ENCODE measurements around the gene CACNA1D. TPM values are rescaled to one million over a fixed set of nuclear protein-coding genes. Genes with fewer than 3 reads are reported as not detected.

Gene CACNA1D
- total and polyA plus RNA-seq, 9 of the 15 experiments (the other 6 are each of a cell fraction or from before 2014, with no cell fraction given): 0.29 TPM; not detected in 8

DNA sequence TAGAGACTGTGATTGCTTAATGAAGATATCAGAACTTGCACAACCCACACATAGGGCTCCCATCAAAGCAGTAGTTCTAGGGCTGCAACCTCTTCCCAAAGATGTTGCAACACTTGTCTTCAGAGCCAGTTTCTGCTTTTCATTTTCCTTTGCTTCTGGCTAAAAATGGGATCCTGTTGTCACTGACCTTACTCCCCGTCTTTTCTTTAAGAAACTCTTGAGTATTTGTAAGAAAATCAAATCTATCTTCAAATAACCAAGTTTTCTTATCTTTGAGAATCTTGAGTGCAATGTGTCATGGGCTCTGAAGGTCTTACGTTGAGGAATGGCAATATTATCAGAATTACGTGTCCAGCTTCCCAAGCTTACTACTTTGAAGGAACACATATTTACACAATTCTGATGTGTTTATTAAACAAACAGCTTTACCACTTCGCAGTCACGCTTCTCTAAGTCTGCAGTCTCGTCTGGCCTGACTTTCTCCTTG lies 24.1 kb downstream of the CACNA1D start:
- Histone ChIP-seq H3K79me2 (ENCODE audit: control insufficient read depth, insufficient read depth, low read length) (no peaks in the 10 kb centered on the region), H3K4me3 (no peak overlapping the region), H3K27me3 (ENCODE audit: control insufficient read depth in 2 of 2, insufficient read depth in 2 of 2, low read length in 2 of 2) (peaks cover 0 to 12% of the 10 kb centered on the region in 2 experiments; a peak in 3 of 5 replicates), H2AFZ (ENCODE audit: low read depth, low read length) (no peak overlapping the region), H3K27ac (ENCODE audit: extremely low read depth, low read depth, low read length) (no peak overlapping the region), H3K9ac (ENCODE audit: insufficient read depth in 1 of 2, low read depth in 2 of 2, low read length in 2 of 2) (no peak overlapping the region), H3K4me1 (replicated peaks in 1 of 2; ENCODE audit: control insufficient read depth in 2 of 2, insufficient read depth in 2 of 2, low read length in 2 of 2) (no peaks in the 10 kb centered on the region), H3K4me2 (ENCODE audit: insufficient read depth, low read length) (no peak overlapping the region), H3K9me1 (ENCODE audit: control insufficient read depth, insufficient read depth, low read length) (no peaks in the 10 kb centered on the region), H3K9me3 (replicated peaks; ENCODE audit: control insufficient read depth, insufficient read depth, low read depth, low read length) (no peaks in the 10 kb centered on the region), H4K20me1 (replicated peaks; ENCODE audit: control insufficient read depth, insufficient read depth, low read length) (no peaks in the 10 kb centered on the region), H3K36me3 (ENCODE audit: control insufficient read depth, insufficient read depth, low read length) (no peaks in the 10 kb centered on the region)
- ChIA-PET CTCF (ENCODE audit: low intra/inter-chr PET ratio) (no interaction called here), POLR2A (no interaction called here)
- BruUV-seq (replicated peaks): no TSS peak
- intact Hi-C loops (cut with micrococcal nuclease) (loop anchor here (10.0 kb wide), 1 partner anchor 94 kb away; no protein-coding TSS in a partner anchor), in situ Hi-C loops (cut with MboI) (no loop called here)
- TF ChIP-seq CEBPG (CRISPR knock-in tag; IDR thresholded peaks at IDR 0.05) (no peak), CEBPG (tag; conservative IDR thresholded peaks at IDR 0.05 in 1 of 2, IDR thresholded peaks at IDR 0.05 in 1 of 2) (peak in 1 of 2 experiments; percentile 34; a peak in 1 of 4 replicates), FOXP1 (CRISPR knock-in tag; IDR thresholded peaks at IDR 0.05) (no peak), CEBPB (tag; IDR thresholded peaks at IDR 0.05) (peak; percentile 49), GATAD2B (IDR thresholded peaks at IDR 0.05; ENCODE audit: borderline replicate concordance) (no peak)
- WGBS (ENCODE audit: insufficient coverage, low coverage, missing lambda C conversion rate): 1% methylated on average over 6 of the region's 6 CpGs
- DNase-seq (ENCODE audit: extremely low read depth in 1 of 4, low spot score in 3 of 4): no peak
- no peak for FAIRE-seq
- no peak for ATAC-seq

DNA sequence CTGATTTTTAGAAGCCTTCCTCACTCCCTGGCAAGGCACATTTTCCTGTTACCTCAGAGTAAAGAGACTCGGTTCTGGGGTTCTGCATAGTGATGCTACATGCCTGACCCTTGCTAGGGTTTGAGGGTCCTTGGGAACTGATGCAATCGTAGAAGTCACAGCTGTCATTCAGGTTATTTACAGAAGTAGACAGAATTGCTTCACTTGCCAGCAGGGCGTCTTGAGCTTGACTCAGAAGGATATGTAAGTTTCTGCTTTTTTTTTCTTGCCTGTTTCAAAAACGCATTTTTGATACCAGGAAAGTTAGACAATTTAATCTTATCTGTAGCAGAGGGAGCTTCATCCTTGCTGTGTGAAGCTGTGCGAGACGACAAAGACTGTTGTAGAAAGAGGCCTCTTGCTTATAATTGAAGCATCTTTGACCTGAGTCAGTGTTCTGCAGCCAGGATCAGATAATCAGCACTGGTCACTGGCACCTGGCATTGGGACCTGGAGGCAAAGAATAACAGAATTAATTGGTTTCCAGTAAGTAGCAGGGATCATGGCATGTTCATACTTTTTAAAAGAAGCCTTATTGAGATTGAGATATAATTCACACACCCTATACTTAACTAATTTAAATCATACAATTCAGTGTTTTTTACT lies 24.8 kb downstream of the CACNA1D start:
- H3K9me3 ChIP-seq (replicated peaks; ENCODE audit: control insufficient read depth, insufficient read depth, low read depth, low read length): no peaks in the 10 kb centered on the region
- WGBS (ENCODE audit: insufficient coverage, low coverage, missing lambda C conversion rate): 7% methylated on average over 5 of the region's 6 CpGs
- no peak for ATAC-seq
- TF ChIP-seq HCFC1 (IDR thresholded peaks at IDR 0.05; ENCODE audit: low read depth, low read length) (no peak), NR4A1 (CRISPR knock-in tag; IDR thresholded peaks at IDR 0.05) (no peak), NR4A1 (tag; IDR thresholded peaks at IDR 0.05) (no peak), HNRNPL (IDR thresholded peaks at IDR 0.05; ENCODE audit: low read depth, low read length) (no peak), ZNF436 (CRISPR knock-in tag; IDR thresholded peaks at IDR 0.05) (no peak), ZNF445 (CRISPR knock-in tag; IDR thresholded peaks at IDR 0.05; ENCODE audit: low read depth) (no peak), STAT5A (IDR thresholded peaks at IDR 0.05; ENCODE audit: borderline replicate concordance, low read length) (no peak)
- TF ChIP-seq, protein P1, sequence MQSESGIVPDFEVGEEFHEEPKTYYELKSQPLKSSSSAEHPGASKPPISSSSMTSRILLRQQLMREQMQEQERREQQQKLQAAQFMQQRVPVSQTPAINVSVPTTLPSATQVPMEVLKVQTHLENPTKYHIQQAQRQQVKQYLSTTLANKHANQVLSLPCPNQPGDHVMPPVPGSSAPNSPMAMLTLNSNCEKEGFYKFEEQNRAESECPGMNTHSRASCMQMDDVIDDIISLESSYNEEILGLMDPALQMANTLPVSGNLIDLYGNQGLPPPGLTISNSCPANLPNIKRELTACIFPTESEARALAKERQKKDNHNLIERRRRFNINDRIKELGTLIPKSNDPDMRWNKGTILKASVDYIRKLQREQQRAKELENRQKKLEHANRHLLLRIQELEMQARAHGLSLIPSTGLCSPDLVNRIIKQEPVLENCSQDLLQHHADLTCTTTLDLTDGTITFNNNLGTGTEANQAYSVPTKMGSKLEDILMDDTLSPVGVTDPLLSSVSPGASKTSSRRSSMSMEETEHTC (IDR thresholded peaks at IDR 0.05): no peak
- no peak for FAIRE-seq
- no peak overlapping the region for H3K4me3 ChIP-seq
- H4K20me1 ChIP-seq (replicated peaks; ENCODE audit: control insufficient read depth, insufficient read depth, low read length): no peaks in the 10 kb centered on the region
- H3K4me1 ChIP-seq (replicated peaks in 1 of 2; ENCODE audit: control insufficient read depth in 2 of 2, insufficient read depth in 2 of 2, low read length in 2 of 2): no peaks in the 10 kb centered on the region
- H2AFZ ChIP-seq (ENCODE audit: low read depth, low read length): no peak overlapping the region
- H3K79me2 ChIP-seq (ENCODE audit: control insufficient read depth, insufficient read depth, low read length): no peaks in the 10 kb centered on the region
- ChIA-PET CTCF (ENCODE audit: low intra/inter-chr PET ratio) (no interaction called here), POLR2A (no interaction called here)
- no peaks in the 10 kb centered on the region for H3K36me3 ChIP-seq (ENCODE audit: control insufficient read depth, insufficient read depth, low read length)
- in situ Hi-C loops (cut with MboI): no loop called here
- H3K9ac ChIP-seq (ENCODE audit: insufficient read depth in 1 of 2, low read depth in 2 of 2, low read length in 2 of 2): no peak overlapping the region
- no peak overlapping the region for H3K4me2 ChIP-seq (ENCODE audit: insufficient read depth, low read length)
- no peak for DNase-seq (ENCODE audit: extremely low read depth in 1 of 4, low spot score in 3 of 4)
- H3K9me1 ChIP-seq (ENCODE audit: control insufficient read depth, insufficient read depth, low read length): no peaks in the 10 kb centered on the region
- BruUV-seq (replicated peaks): no TSS peak
- intact Hi-C loops (cut with micrococcal nuclease): loop anchor here (10.0 kb wide), 1 partner anchor 94 kb away; no protein-coding TSS in a partner anchor
- H3K27ac ChIP-seq (ENCODE audit: extremely low read depth, low read depth, low read length): no peak overlapping the region
- peaks cover 0 to 12% of the 10 kb centered on the region in 2 experiments; a peak in 3 of 5 replicates for H3K27me3 ChIP-seq (ENCODE audit: control insufficient read depth in 2 of 2, insufficient read depth in 2 of 2, low read length in 2 of 2)

All from K562 (cell line).